D721Med (cell line): Measurements from ENCODE around the gene CKAP2L.

Experiments used
- DNase-seq: peaks from one replicate; pipeline ENCODE4 v3.0.0; 2011; ENCODE audit warnings: low spot score; ENCODE audit not compliant: insufficient read length
- FAIRE-seq: peaks from 2 replicates; lab custom pipeline; 2011; peaks lifted over from hg19 to GRCh38; lab: Jason Lieb, UNC
- CTCF ChIP-seq: IDR thresholded peaks from 2 replicates; pipeline ENCODE4 v1.5.1; 2012; ENCODE audit warnings: mild to moderate bottlenecking, control low read depth; ENCODE audit not compliant: insufficient read depth; ENCODE audit errors: missing control alignments

CKAP2L gene

GRCh38 chr2:112730791-112731190 lies 33.6 kb downstream of the CKAP2L start:
- no peak for TF ChIP-seq CTCF
- FAIRE-seq (no peak), DNase-seq (no peak)

GRCh38 chr2:112730216-112730615 lies 34.2 kb downstream of the CKAP2L start:
- TF ChIP-seq CTCF: no peak
- FAIRE-seq (no peak), DNase-seq (no peak)

GRCh38 chr2:112728378-112729175 lies 35.8 kb downstream of the CKAP2L start:
- FAIRE-seq (no peak), DNase-seq (no peak)
- no peak for TF ChIP-seq CTCF

GRCh38 chr2:112728029-112728362 lies 36.4 kb downstream of the CKAP2L start:
- no peak for DNase-seq
- no peak for TF ChIP-seq CTCF
- no peak for FAIRE-seq

- FAIRE-seq (no peak), DNase-seq (no peak)
- no peak for TF ChIP-seq CTCF
Observed at GRCh38 chr2:112727276-112728028, 37.0 kb downstream of the CKAP2L start.

GRCh38 chr2:112726487-112727190 lies 37.8 kb downstream of the CKAP2L start:
- FAIRE-seq: no peak
- TF ChIP-seq CTCF: peak; percentile 99
- peak; percentile 97 for DNase-seq
